Vagina (tissue), 2 donors: Measurements from ENCODE around the gene ACOT9. TPM values are rescaled to one million over a fixed set of nuclear protein-coding genes. Genes with fewer than 3 reads are reported as not detected.

Source experiments
- DNase-seq, 2 donors: peaks; one replicate each; pipeline ENCODE4 v3.0.0-alpha.2; 2017; ENCODE audit errors: extremely low spot score in 2 of 2
- H3K27ac ChIP-seq: fragments of 200-600 bp; sonication (generic); one replicate; pipeline ENCODE4 v1.5.1; 2019
- H3K27me3 ChIP-seq: fragments of 200-600 bp; sonication (generic); one replicate; pipeline ENCODE4 v1.5.1; 2019
- H3K36me3 ChIP-seq, 2 donors: fragments of 200-600 bp; sonication (generic); one replicate each; pipeline ENCODE4 v1.5.1; 2017 to 2019
- H3K4me1 ChIP-seq: fragments of 200-600 bp; sonication (generic); one replicate; pipeline ENCODE4 v1.5.1; 2019
- H3K4me3 ChIP-seq, 2 donors: fragments of 200-600 bp; sonication (generic); 1 replicate in 1 of 2; 2 replicates in 1 of 2; pipeline ENCODE4 v1.5.1; 2016 to 2019
- H3K9me3 ChIP-seq: fragments of 200-600 bp; sonication (generic); one replicate; pipeline ENCODE4 v1.5.1; 2019
- CTCF ChIP-seq, 3 experiments: fragments of 450-650 bp in 2 of 3; fragments of 200-600 bp in 1 of 3; sonication (generic) in 1 of 3; IDR thresholded peaks; one replicate each; pipeline ENCODE4 v1.5.1; 2017 to 2019; ENCODE audit warnings: antibody characterized with exemption in 3 of 3, mild to moderate bottlenecking in 2 of 3, moderate library complexity in 2 of 3
- POLR2A ChIP-seq, 2 donors: fragments of 450-650 bp; IDR thresholded peaks; one replicate each; pipeline ENCODE4 v1.6.1; 2017; ENCODE audit warnings: antibody characterized with exemption in 2 of 2, mild to moderate bottlenecking in 2 of 2, moderate library complexity in 2 of 2
- POLR2AphosphoS5 ChIP-seq, 2 donors: sonication (generic); formaldehyde crosslinking; IDR thresholded peaks; one replicate each; pipeline ENCODE4 v1.9.0; 2017; ENCODE audit warnings: antibody characterized with exemption in 2 of 2, mild to moderate bottlenecking in 2 of 2, low read depth in 1 of 2; ENCODE audit not compliant: insufficient read depth in 1 of 2
- intact Hi-C: fragments of 100-400 bp; cut with DNase I; formaldehyde crosslinking; loops from one replicate; pipeline ENCODE4 v1.15.1; 2023
- total RNA-seq: library from RNA; depleted of rRNA; stranded (reverse); fragments of >200 nt; gene quantifications from one replicate; pipeline ENCODE4 v1.2.3, GENCODE V29; 2016

Gene ACOT9
- total RNA-seq, 1 donor from 2014 or later, result 39.0 TPM

GRCh38 chrX:23670528-23670927 lies 72.5 kb downstream of the ACOT9 start:
- Histone ChIP-seq H3K4me1 (peaks cover 4% of the 10 kb centered on the region), H3K36me3 (no peaks in the 10 kb centered on the region), H3K9me3 (no peaks in the 10 kb centered on the region), H3K27ac (no peak overlapping the region), H3K27me3 (no peaks in the 10 kb centered on the region), H3K4me3 (no peak overlapping the region)
- TF ChIP-seq POLR2A (IDR thresholded peaks at IDR 0.05), result no peak
- no peak for TF ChIP-seq CTCF (IDR thresholded peaks at IDR 0.05)
- TF ChIP-seq POLR2AphosphoS5 (IDR thresholded peaks at IDR 0.05; ENCODE audit: insufficient read depth in 1 of 2, low read depth in 1 of 2), result no peak
- intact Hi-C loops, result no loop called here
- no peak for DNase-seq

GRCh38 chrX:23668335-23668734 lies 74.7 kb downstream of the ACOT9 start:
- H3K4me3 ChIP-seq, result peak overlapping the region; percentile 61 to 67
- TF ChIP-seq POLR2AphosphoS5 (IDR thresholded peaks at IDR 0.05; ENCODE audit: insufficient read depth in 1 of 2, low read depth in 1 of 2), result no peak
- TF ChIP-seq CTCF (IDR thresholded peaks at IDR 0.05), result no peak
- no peak for TF ChIP-seq POLR2A (IDR thresholded peaks at IDR 0.05)

GRCh38 chrX:23667239-23668177 lies 75.6 kb downstream of the ACOT9 start, which contains the start of gene PRDX4:
TSS of gene PRDX4 (plus strand) at chrX:23667493. CDS start at chrX:23667571, 78 bp downstream.
- H3K27me3 ChIP-seq, result no peaks in the 10 kb centered on the region
- TF ChIP-seq CTCF (IDR thresholded peaks at IDR 0.05) (no peak), POLR2AphosphoS5 (IDR thresholded peaks at IDR 0.05; ENCODE audit: insufficient read depth in 1 of 2, low read depth in 1 of 2) (peak in 1 of 2 donors; percentile 74), POLR2A (IDR thresholded peaks at IDR 0.05) (peak in 1 of 2 donors; percentile 24)
- no peaks in the 10 kb centered on the region for H3K9me3 ChIP-seq
- H3K27ac ChIP-seq, result peak within 1 kb of the TSS; percentile 65
- H3K4me3 ChIP-seq, result peak within 1 kb of the TSS; percentile 61 to 67
- no peak for DNase-seq
- intact Hi-C loops, result no loop called here
- peaks cover 4% of the 10 kb centered on the region for H3K4me1 ChIP-seq
- no peaks in the 10 kb centered on the region for H3K36me3 ChIP-seq

More at GRCh38 chrX:23668335-23668734, 74.7 kb downstream of the ACOT9 start:
- H3K36me3 ChIP-seq, result no peaks in the 10 kb centered on the region
- H3K4me1 ChIP-seq, result peaks cover 4% of the 10 kb centered on the region
- DNase-seq, result no peak
- intact Hi-C loops, result no loop called here
- H3K9me3 ChIP-seq, result no peaks in the 10 kb centered on the region
- no peaks in the 10 kb centered on the region for H3K27me3 ChIP-seq
- peak overlapping the region; percentile 65 for H3K27ac ChIP-seq

GRCh38 chrX:23666282-23666681 lies 76.8 kb downstream of the ACOT9 start:
- Histone ChIP-seq H3K9me3 (no peaks in the 10 kb centered on the region), H3K36me3 (no peaks in the 10 kb centered on the region), H3K4me3 (no peak overlapping the region), H3K27me3 (no peaks in the 10 kb centered on the region), H3K27ac (no peak overlapping the region), H3K4me1 (peaks cover 4% of the 10 kb centered on the region)
- intact Hi-C loops, result no loop called here
- DNase-seq, result no peak
- TF ChIP-seq CTCF (IDR thresholded peaks at IDR 0.05) (no peak), POLR2AphosphoS5 (IDR thresholded peaks at IDR 0.05; ENCODE audit: insufficient read depth in 1 of 2, low read depth in 1 of 2) (no peak), POLR2A (IDR thresholded peaks at IDR 0.05) (no peak)

- intact Hi-C loops, result no loop called here
- Histone ChIP-seq H3K27me3 (no peaks in the 10 kb centered on the region), H3K27ac (no peak overlapping the region), H3K4me3 (no peak overlapping the region), H3K9me3 (no peaks in the 10 kb centered on the region), H3K36me3 (no peaks in the 10 kb centered on the region), H3K4me1 (peaks cover 4% of the 10 kb centered on the region)
- TF ChIP-seq POLR2AphosphoS5 (IDR thresholded peaks at IDR 0.05; ENCODE audit: insufficient read depth in 1 of 2, low read depth in 1 of 2), result no peak
- no peak for TF ChIP-seq CTCF (IDR thresholded peaks at IDR 0.05)
- TF ChIP-seq POLR2A (IDR thresholded peaks at IDR 0.05), result no peak
- DNase-seq, result no peak
Measured at GRCh38 chrX:23664496-23664895, 78.6 kb downstream of the ACOT9 start.
